OCI-LY7 (cell line): ENCODE data around the gene URGCP. TPM values are rescaled to one million over a fixed set of nuclear protein-coding genes. Genes with fewer than 3 reads are reported as not detected.

Experiments used
- BruUV-seq: library from RNA; stranded (reverse); fragments of 400-500 nt; replicated peaks from 2 replicates; lab custom pipeline; 2021; lab: Mats Ljungman, UMichigan
- CTCF ChIA-PET: fragments of 300-600 bp; sonication (Branson Sonifier 250); formaldehyde crosslinking; loops from one replicate; lab custom pipeline; 2022; ENCODE audit warnings: antibody characterized with exemption; ENCODE audit not compliant: unreplicated experiment; lab: Charles Lee
- POLR2A ChIA-PET: fragments of 300-600 bp; sonication (Branson Sonifier 250); formaldehyde crosslinking; loops from one replicate; lab custom pipeline; 2022; ENCODE audit warnings: antibody characterized with exemption; lab: Charles Lee
- DNase-seq: peaks from one replicate; pipeline ENCODE4 v3.0.0-alpha.2; 2015; ENCODE audit warnings: low spot score
- H2AFZ ChIP-seq: fragments of 200-600 bp; sonication (generic), shearing (Covaris generic); 2 replicates; pipeline ENCODE4 v1.6.1; 2014; ENCODE audit warnings: mild to moderate bottlenecking, antibody characterized with exemption, low read length, moderate library complexity
- H3K27ac ChIP-seq: fragments of 200-600 bp; sonication (generic); 2 replicates; pipeline ENCODE4 v1.5.1; 2014; ENCODE audit warnings: mixed run types, low read depth, mild to moderate bottlenecking, moderate library complexity, low read length, inconsistent platforms; ENCODE audit not compliant: poor library complexity, severe bottlenecking
- H3K36me3 ChIP-seq: fragments of 200-600 bp; sonication (generic); 2 replicates; pipeline ENCODE4 v1.6.1; 2014; ENCODE audit warnings: mild to moderate bottlenecking, antibody characterized with exemption, low read length, moderate library complexity, mixed read lengths; ENCODE audit not compliant: insufficient read depth
- H3K4me1 ChIP-seq: fragments of 200-600 bp; sonication (generic); 2 replicates; pipeline ENCODE4 v1.5.1; 2014; ENCODE audit warnings: mild to moderate bottlenecking, low read length; ENCODE audit not compliant: insufficient read depth, poor library complexity, severe bottlenecking
- H3K4me2 ChIP-seq: fragments of 200-600 bp; sonication (generic); 2 replicates; pipeline ENCODE4 v1.6.1; 2014; ENCODE audit warnings: mild to moderate bottlenecking, low read length
- H3K4me3 ChIP-seq: fragments of 200-600 bp; sonication (generic); 2 replicates; pipeline ENCODE4 v1.5.1; 2014; ENCODE audit warnings: mild to moderate bottlenecking, low read depth, low read length; ENCODE audit not compliant: poor library complexity, severe bottlenecking
- H3K79me2 ChIP-seq: fragments of 200-600 bp; sonication (generic); 2 replicates; pipeline ENCODE4 v1.6.1; 2016; ENCODE audit warnings: low read depth, mild to moderate bottlenecking, low read length, moderate library complexity, mixed read lengths; ENCODE audit not compliant: insufficient read depth
- H3K9me2 ChIP-seq: fragments of 200-600 bp; sonication (generic); 2 replicates; pipeline ENCODE4 v1.6.1; 2016; ENCODE audit warnings: mild to moderate bottlenecking, low read length, mixed read lengths; ENCODE audit not compliant: insufficient read depth
- H3K9me3 ChIP-seq: fragments of 200-600 bp; sonication (generic); 2 replicates; pipeline ENCODE4 v1.6.1; 2014; ENCODE audit warnings: mild to moderate bottlenecking, mixed run types, low read length, mixed read lengths
- H4K20me1 ChIP-seq: fragments of 200-600 bp; sonication (generic); 2 replicates; pipeline ENCODE4 v1.6.1; 2014; ENCODE audit warnings: mild to moderate bottlenecking, antibody characterized with exemption, low read length, moderate library complexity, mixed read lengths; ENCODE audit not compliant: insufficient read depth
- CTCF ChIP-seq: fragments of 200-600 bp; sonication (generic); conservative IDR thresholded peaks from 2 replicates; pipeline ENCODE4 v1.5.1; 2014; ENCODE audit warnings: mild to moderate bottlenecking, antibody characterized with exemption, low read length, moderate library complexity, mixed read lengths
- EZH2phosphoT487 ChIP-seq: fragments of 200-600 bp; sonication (generic); IDR thresholded peaks from 2 replicates; pipeline ENCODE4 v1.6.1; 2018; ENCODE audit warnings: low read depth, borderline replicate concordance, mild to moderate bottlenecking, mixed run types, antibody characterized with exemption, low read length, moderate library complexity, mixed read lengths
- intact Hi-C: fragments of 100-400 bp; cut with micrococcal nuclease; formaldehyde crosslinking; loops from one replicate; pipeline ENCODE4 v1.10.0; 2022; ENCODE audit not compliant: unreplicated experiment
- total RNA-seq, 2 experiments: library from RNA; depleted of rRNA in 1 of 2; stranded (reverse); fragments of >200 nt in 1 of 2; shearing (Covaris generic) in 1 of 2; gene quantifications; 2 replicates each; pipeline ENCODE4 v1.2.3, GENCODE V29; 2014 to 2022

Gene URGCP
- total RNA-seq, 2 experiments from 2014 or later = 4.7 to 6.8 TPM

- Histone ChIP-seq H3K9me2 (no peaks in the 10 kb centered on the region), H3K79me2 (no peaks in the 10 kb centered on the region), H2AFZ (no peak overlapping the region), H3K36me3 (no peaks in the 10 kb centered on the region), H3K9me3 (no peaks in the 10 kb centered on the region), H3K4me3 (no peak overlapping the region), H4K20me1 (no peaks in the 10 kb centered on the region), H3K4me1 (no peaks in the 10 kb centered on the region), H3K27ac (no peak overlapping the region), H3K4me2 (no peak overlapping the region)
- CTCF ChIA-PET = no interaction called here
- intact Hi-C loops = no loop called here
- POLR2A ChIA-PET = interaction anchor here (0.6 to 1.0 kb wide), 3 partner anchors 19 to 107 kb away, joined by 3 to 4 read pairs (median 3); no protein-coding TSS in a partner anchor
- DNase-seq = no peak
- no TSS peak for BruUV-seq
- no peak for TF ChIP-seq CTCF
Measured at GRCh38 chr7:43933902-43934560, 27.6 kb upstream of the URGCP start.

GRCh38 chr7:43931346-43931745, 24.9 kb upstream of the URGCP start:
- intact Hi-C loops = no loop called here
- BruUV-seq = no TSS peak
- TF ChIP-seq EZH2phosphoT487 = no peak
- TF ChIP-seq CTCF = no peak
- Histone ChIP-seq H3K9me3 (no peaks in the 10 kb centered on the region), H2AFZ (no peak overlapping the region), H3K4me1 (no peaks in the 10 kb centered on the region), H3K79me2 (no peaks in the 10 kb centered on the region), H3K4me2 (no peak overlapping the region), H3K9me2 (no peaks in the 10 kb centered on the region), H3K36me3 (no peaks in the 10 kb centered on the region), H3K4me3 (no peak overlapping the region), H4K20me1 (no peaks in the 10 kb centered on the region), H3K27ac (no peak overlapping the region)
- DNase-seq = no peak
- ChIA-PET POLR2A (no interaction called here), CTCF (no interaction called here)
